Tibial artery (tissue), 4 donors: ENCODE results near the gene TMEM229B.

Experiments used
- DNase-seq, 2 donors: peaks; one replicate each; pipeline ENCODE4 v3.0.0-alpha.2; 2019
- H3K27ac ChIP-seq, 2 donors: fragments of 200-600 bp; sonication (generic) in 1 of 2; 1 replicate in 1 of 2; 2 replicates in 1 of 2; pipeline ENCODE4 v1.5.1; 2018 to 2019; ENCODE audit warnings: mild to moderate bottlenecking in 1 of 2
- H3K27me3 ChIP-seq, 2 donors: fragments of 200-600 bp; sonication (generic) in 1 of 2; one replicate each; pipeline versions ENCODE4 v1.5.1 to v1.6.0; 2016 to 2019
- H3K36me3 ChIP-seq, 3 donors: fragments of 200-600 bp; sonication (generic) in 2 of 3; one replicate each; pipeline ENCODE4 v1.5.1; 2016 to 2019; ENCODE audit warnings: mild to moderate bottlenecking in 2 of 3
- H3K4me1 ChIP-seq, 4 donors: fragments of 200-600 bp; sonication (generic) in 2 of 4; 1 replicate in 3 of 4; 2 replicates in 1 of 4; pipeline ENCODE4 v1.5.1; 2016 to 2019
- H3K4me3 ChIP-seq, 2 donors: fragments of 200-600 bp; sonication (generic) in 1 of 2; 1 replicate in 1 of 2; 2 replicates in 1 of 2; pipeline ENCODE4 v1.5.1; 2018 to 2019; ENCODE audit warnings: mild to moderate bottlenecking in 2 of 2
- H3K9me3 ChIP-seq, 3 donors: fragments of 200-600 bp; sonication (generic) in 1 of 3; one replicate each; pipeline ENCODE4 v1.5.1; 2016 to 2019
- intact Hi-C: fragments of 100-400 bp; cut with DNase I; formaldehyde crosslinking; loops from one replicate; pipeline ENCODE4 v1.15.0; 2023; ENCODE audit warnings: low total_unique reads
- TF ChIP-seq, protein P1 (sequence below), 2 experiments: fragments of 200-600 bp in 1 of 2; fragments of 450-650 bp in 1 of 2; IDR thresholded peaks; one replicate each; pipeline ENCODE4 v1.5.1; 2017 to 2019; ENCODE audit warnings: antibody characterized with exemption in 2 of 2, mild to moderate bottlenecking in 1 of 2, moderate library complexity in 1 of 2

TMEM229B gene

GRCh38 chr14:67500981-67501380, 12.5 kb upstream of the TMEM229B start:
- no peaks in the 10 kb centered on the region for H3K36me3 ChIP-seq
- TF ChIP-seq, protein P1, sequence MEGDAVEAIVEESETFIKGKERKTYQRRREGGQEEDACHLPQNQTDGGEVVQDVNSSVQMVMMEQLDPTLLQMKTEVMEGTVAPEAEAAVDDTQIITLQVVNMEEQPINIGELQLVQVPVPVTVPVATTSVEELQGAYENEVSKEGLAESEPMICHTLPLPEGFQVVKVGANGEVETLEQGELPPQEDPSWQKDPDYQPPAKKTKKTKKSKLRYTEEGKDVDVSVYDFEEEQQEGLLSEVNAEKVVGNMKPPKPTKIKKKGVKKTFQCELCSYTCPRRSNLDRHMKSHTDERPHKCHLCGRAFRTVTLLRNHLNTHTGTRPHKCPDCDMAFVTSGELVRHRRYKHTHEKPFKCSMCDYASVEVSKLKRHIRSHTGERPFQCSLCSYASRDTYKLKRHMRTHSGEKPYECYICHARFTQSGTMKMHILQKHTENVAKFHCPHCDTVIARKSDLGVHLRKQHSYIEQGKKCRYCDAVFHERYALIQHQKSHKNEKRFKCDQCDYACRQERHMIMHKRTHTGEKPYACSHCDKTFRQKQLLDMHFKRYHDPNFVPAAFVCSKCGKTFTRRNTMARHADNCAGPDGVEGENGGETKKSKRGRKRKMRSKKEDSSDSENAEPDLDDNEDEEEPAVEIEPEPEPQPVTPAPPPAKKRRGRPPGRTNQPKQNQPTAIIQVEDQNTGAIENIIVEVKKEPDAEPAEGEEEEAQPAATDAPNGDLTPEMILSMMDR (IDR thresholded peaks at IDR 0.05) = no peak
- H3K27me3 ChIP-seq = no peaks in the 10 kb centered on the region
- H3K4me1 ChIP-seq = no peaks in the 10 kb centered on the region
- intact Hi-C loops = no loop called here
- no peaks in the 10 kb centered on the region for H3K9me3 ChIP-seq
- DNase-seq = no peak
- no peak overlapping the region for H3K4me3 ChIP-seq
- no peak overlapping the region for H3K27ac ChIP-seq

DNA sequence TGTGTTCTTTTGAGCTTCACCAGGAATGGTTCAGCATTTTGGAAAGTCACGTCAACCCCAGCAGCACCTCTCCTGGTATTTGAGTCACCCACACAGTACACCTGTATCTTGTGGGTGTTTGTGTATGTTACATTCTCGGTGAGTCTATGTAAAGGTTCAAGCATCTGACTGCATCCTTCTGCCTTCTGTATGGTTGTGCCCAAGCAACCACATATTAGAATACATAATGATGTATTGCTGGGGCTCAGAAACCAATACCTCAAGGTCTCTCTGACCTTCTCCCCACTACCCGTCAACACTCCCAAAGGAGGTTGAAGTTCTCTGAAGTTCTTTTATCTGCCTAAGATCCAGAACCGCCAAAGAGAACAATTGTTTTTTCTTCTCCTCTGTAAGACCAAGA, 9.2 kb upstream of the TMEM229B start:
- Histone ChIP-seq H3K4me3 (no peak overlapping the region), H3K36me3 (no peaks in the 10 kb centered on the region), H3K9me3 (peaks cover 3 to 18% (median 11%) of the 10 kb centered on the region in 3 donors), H3K4me1 (no peaks in the 10 kb centered on the region), H3K27ac (no peak overlapping the region), H3K27me3 (no peaks in the 10 kb centered on the region)
- no peak for DNase-seq
- intact Hi-C loops = no loop called here
- TF ChIP-seq, protein P1 (IDR thresholded peaks at IDR 0.05) = no peak

- Histone ChIP-seq H3K27ac (no peak overlapping the region), H3K4me3 (no peak overlapping the region), H3K4me1 (no peaks in the 10 kb centered on the region), H3K9me3 (peaks cover 3 to 19% (median 11%) of the 10 kb centered on the region in 3 donors), H3K27me3 (no peaks in the 10 kb centered on the region), H3K36me3 (no peaks in the 10 kb centered on the region)
- TF ChIP-seq, protein P1 (IDR thresholded peaks at IDR 0.05) = no peak
- intact Hi-C loops = no loop called here
- DNase-seq = no peak
These were observed 8.7 kb upstream of the TMEM229B start for GRCh38 chr14:67497216-67497615.

DNA sequence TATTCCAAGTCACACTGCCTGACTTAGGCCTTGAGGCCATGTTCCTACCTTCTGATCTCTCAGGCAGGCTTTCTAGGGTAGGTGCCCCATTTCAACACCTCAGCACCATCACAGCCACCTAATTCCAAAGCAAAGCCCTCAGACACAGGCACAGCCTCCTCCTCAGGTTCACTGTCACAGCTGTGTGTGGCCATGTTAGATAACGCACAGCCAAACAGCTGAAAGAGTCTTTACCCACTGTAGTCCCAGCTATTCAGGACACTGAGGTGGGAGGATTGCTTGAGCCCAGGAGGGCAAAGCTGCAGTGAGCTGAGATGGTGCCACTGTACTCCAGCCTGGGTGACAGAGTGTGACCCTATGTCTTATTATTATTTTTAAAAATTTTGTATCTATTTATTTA, 7.3 kb upstream of the TMEM229B start:
- no peak for DNase-seq
- TF ChIP-seq, protein P1 (IDR thresholded peaks at IDR 0.05) = no peak
- H3K4me1 ChIP-seq = no peaks in the 10 kb centered on the region
- peaks cover 3 to 19% (median 14%) of the 10 kb centered on the region in 3 donors for H3K9me3 ChIP-seq
- intact Hi-C loops = no loop called here
- H3K36me3 ChIP-seq = no peaks in the 10 kb centered on the region
- H3K27ac ChIP-seq = no peak overlapping the region
- H3K27me3 ChIP-seq = no peaks in the 10 kb centered on the region
- no peak overlapping the region for H3K4me3 ChIP-seq

- Histone ChIP-seq H3K27ac (no peak overlapping the region), H3K36me3 (no peaks in the 10 kb centered on the region), H3K9me3 (peaks cover 3 to 19% (median 14%) of the 10 kb centered on the region in 3 donors), H3K4me3 (no peak overlapping the region), H3K27me3 (no peaks in the 10 kb centered on the region), H3K4me1 (no peaks in the 10 kb centered on the region)
- TF ChIP-seq, protein P1 (IDR thresholded peaks at IDR 0.05) = no peak
- intact Hi-C loops = no loop called here
- no peak for DNase-seq
These were observed 4.7 kb upstream of the TMEM229B start for GRCh38 chr14:67493092-67493717.

GRCh38 chr14:67492538-67492937, 4.0 kb upstream of the TMEM229B start:
- DNase-seq = no peak
- no peak overlapping the region for H3K4me3 ChIP-seq
- H3K27ac ChIP-seq = no peak overlapping the region
- intact Hi-C loops = no loop called here
- H3K9me3 ChIP-seq = peaks cover 3 to 19% (median 14%) of the 10 kb centered on the region in 3 donors
- no peaks in the 10 kb centered on the region for H3K4me1 ChIP-seq
- H3K27me3 ChIP-seq = no peaks in the 10 kb centered on the region
- TF ChIP-seq, protein P1 (IDR thresholded peaks at IDR 0.05) = no peak
- H3K36me3 ChIP-seq = no peaks in the 10 kb centered on the region
